ENCODE measurements around the gene COL25A1. TPM values are rescaled to one million over a fixed set of nuclear protein-coding genes. Genes with fewer than 3 reads are reported as not detected.

Gene COL25A1
- polyA plus RNA-seq, 2 of the 4 experiments (the other 2 are of a cell fraction) = not detected

GRCh38 chr4:109164011-109164410 lies 138.4 kb downstream of the COL25A1 start (continued):
- TF ChIP-seq RCOR1 (IDR thresholded peaks at IDR 0.05; ENCODE audit: low read depth, low read length) (no peak), TP53 (CRISPR knock-in tag; IDR thresholded peaks at IDR 0.05) (no peak)

DNA sequence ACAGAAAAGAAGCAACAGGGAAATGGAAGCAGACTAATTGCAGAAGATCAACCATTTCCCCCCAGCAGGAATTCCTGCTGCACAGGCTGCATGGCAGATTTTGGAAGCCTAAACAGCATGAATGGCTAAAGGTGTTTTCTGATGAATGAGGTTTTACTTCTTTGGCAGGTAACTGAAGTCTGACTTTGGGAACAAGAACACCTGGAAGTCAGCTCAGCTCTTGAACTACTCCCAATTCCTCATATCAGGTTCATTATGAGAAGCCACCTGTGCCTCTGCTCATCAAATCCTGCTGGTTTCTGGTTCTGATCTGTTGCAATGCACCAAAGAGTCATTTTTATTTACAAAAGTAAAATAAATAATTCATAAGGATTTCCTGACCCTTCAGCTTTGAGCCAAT lies 139.0 kb downstream of the COL25A1 start:
- FAIRE-seq (no peak), ATAC-seq (no peak), DNase-seq (ENCODE audit: low read depth in 1 of 2, low spot score in 1 of 2) (no peak)
- ChIA-PET CTCF (no interaction called here), POLR2A (no interaction called here)
- Histone ChIP-seq H3K27ac (no peak overlapping the region), H3K4me1 (no peaks in the 10 kb centered on the region), H3K9me3 (no peaks in the 10 kb centered on the region), H3K4me3 (no peak overlapping the region), H3K4me2 (no peak overlapping the region)
- TF ChIP-seq TFCP2L1 (CRISPR knock-in tag; IDR thresholded peaks at IDR 0.05) = no peak
- no peak for TF ChIP-seq ZNF302 (CRISPR knock-in tag; IDR thresholded peaks at IDR 0.05)
- TF ChIP-seq JUNB (IDR thresholded peaks at IDR 0.05) = no peak
- TF ChIP-seq JUN (IDR thresholded peaks at IDR 0.05) = no peak
- no peak for TF ChIP-seq HDAC2 (IDR thresholded peaks at IDR 0.05)

GRCh38 chr4:109162759-109163158 lies 139.7 kb downstream of the COL25A1 start:
- ATAC-seq (no peak), FAIRE-seq (no peak)

DNA sequence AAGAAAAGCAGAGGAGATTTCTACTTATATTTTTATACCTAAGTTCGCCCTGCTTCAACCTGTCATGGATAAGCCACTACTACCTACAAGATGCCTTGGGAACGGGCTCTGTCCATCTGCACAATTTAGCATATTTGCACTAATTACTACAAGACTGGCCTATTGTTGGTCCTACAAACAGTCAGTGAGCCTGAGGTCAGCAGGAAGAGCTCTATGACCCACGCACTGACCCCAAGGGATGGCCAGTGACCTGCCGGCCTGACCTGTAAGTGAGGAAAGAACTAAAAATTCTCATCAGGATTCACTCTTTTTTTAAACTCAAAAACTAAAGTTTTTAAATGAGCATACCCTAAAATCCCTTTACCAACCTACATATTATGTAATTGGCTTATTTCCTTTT lies 142.0 kb downstream of the COL25A1 start:
- ChIA-PET CTCF (no interaction called here), POLR2A (no interaction called here)
- TF ChIP-seq MAFK (IDR thresholded peaks at IDR 0.05; ENCODE audit: partially characterized antibody) = no peak
- no peak for TF ChIP-seq HOXB13 (CRISPR knock-in tag; IDR thresholded peaks at IDR 0.05; ENCODE audit: low read depth)
- no peak for TF ChIP-seq RNF2 (IDR thresholded peaks at IDR 0.05; ENCODE audit: borderline replicate concordance, low read depth)
- no peak for TF ChIP-seq KDM1A (IDR thresholded peaks at IDR 0.05; ENCODE audit: low read depth)
- no peak for TF ChIP-seq ESRRA (IDR thresholded peaks at IDR 0.05; ENCODE audit: borderline replicate concordance, low read length)
- TF ChIP-seq HDAC2 (IDR thresholded peaks at IDR 0.05) = no peak
- TF ChIP-seq PHF8 (IDR thresholded peaks at IDR 0.05; ENCODE audit: borderline replicate concordance, low read depth) = no peak
- no peak for TF ChIP-seq ATOH8 (CRISPR knock-in tag; IDR thresholded peaks at IDR 0.05; ENCODE audit: low read depth)
- TF ChIP-seq HEYL (CRISPR knock-in tag; IDR thresholded peaks at IDR 0.05) = no peak
- Histone ChIP-seq H3K4me3 (no peak overlapping the region), H3K4me2 (no peak overlapping the region), H3K27ac (no peak overlapping the region), H3K4me1 (no peaks in the 10 kb centered on the region), H3K9me3 (no peaks in the 10 kb centered on the region)
- no peak for FAIRE-seq
- ATAC-seq = no peak
- 0% methylated on average over 4 of the region's 4 CpGs for WGBS (ENCODE audit: missing lambda C conversion rate)
- DNase-seq (ENCODE audit: low read depth in 1 of 2, low spot score in 1 of 2) = no peak

More at GRCh38 chr4:109162759-109163158, 139.7 kb downstream of the COL25A1 start:
- Histone ChIP-seq H3K27ac (no peak overlapping the region), H3K4me3 (no peak overlapping the region), H3K4me1 (no peaks in the 10 kb centered on the region), H3K4me2 (no peak overlapping the region), H3K9me3 (no peaks in the 10 kb centered on the region)
- ChIA-PET CTCF (no interaction called here), POLR2A (no interaction called here)
- TF ChIP-seq KDM5A (IDR thresholded peaks at IDR 0.05) = no peak
- no peak for TF ChIP-seq NPAS2 (CRISPR knock-in tag; IDR thresholded peaks at IDR 0.05; ENCODE audit: borderline replicate concordance)
- TF ChIP-seq HOXB13 (CRISPR knock-in tag; IDR thresholded peaks at IDR 0.05; ENCODE audit: low read depth) = no peak
- TF ChIP-seq, protein P1, sequence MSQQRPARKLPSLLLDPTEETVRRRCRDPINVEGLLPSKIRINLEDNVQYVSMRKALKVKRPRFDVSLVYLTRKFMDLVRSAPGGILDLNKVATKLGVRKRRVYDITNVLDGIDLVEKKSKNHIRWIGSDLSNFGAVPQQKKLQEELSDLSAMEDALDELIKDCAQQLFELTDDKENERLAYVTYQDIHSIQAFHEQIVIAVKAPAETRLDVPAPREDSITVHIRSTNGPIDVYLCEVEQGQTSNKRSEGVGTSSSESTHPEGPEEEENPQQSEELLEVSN (IDR thresholded peaks at IDR 0.05; ENCODE audit: borderline replicate concordance, low read depth) = no peak
- no peak for TF ChIP-seq ZC3H11A (IDR thresholded peaks at IDR 0.05)
- TF ChIP-seq EP300 (IDR thresholded peaks at IDR 0.05) = no peak
- TF ChIP-seq NFE2L2 (conservative IDR thresholded peaks at IDR 0.05; ENCODE audit: low read length) = no peak
- no peak for TF ChIP-seq FOXS1 (CRISPR knock-in tag; IDR thresholded peaks at IDR 0.05)
- TF ChIP-seq HEYL (CRISPR knock-in tag; IDR thresholded peaks at IDR 0.05) = no peak
- no peak for TF ChIP-seq HDAC2 (IDR thresholded peaks at IDR 0.05)
- TF ChIP-seq RAD21 (conservative IDR thresholded peaks at IDR 0.05 in 1 of 2, IDR thresholded peaks at IDR 0.05 in 1 of 2) = no peak
- no peak for DNase-seq (ENCODE audit: low read depth in 1 of 2, low spot score in 1 of 2)
- 27% methylated on average over 3 of the region's 3 CpGs for WGBS (ENCODE audit: missing lambda C conversion rate)
